T follicular helper cell (primary cell): ENCODE measurements around the gene NDUFS2.
"Not testable (repeated sequence)": the region's sequence is repeated elsewhere in the genome, so short reads cannot be mapped to it uniquely, and the experiment has no call there.

ENCODE experiments used
- DNase-seq: peaks from one replicate; pipeline ENCODE4 v3.0.0-alpha.2; 2020; ENCODE audit warnings: low read depth

NDUFS2 gene

DNA sequence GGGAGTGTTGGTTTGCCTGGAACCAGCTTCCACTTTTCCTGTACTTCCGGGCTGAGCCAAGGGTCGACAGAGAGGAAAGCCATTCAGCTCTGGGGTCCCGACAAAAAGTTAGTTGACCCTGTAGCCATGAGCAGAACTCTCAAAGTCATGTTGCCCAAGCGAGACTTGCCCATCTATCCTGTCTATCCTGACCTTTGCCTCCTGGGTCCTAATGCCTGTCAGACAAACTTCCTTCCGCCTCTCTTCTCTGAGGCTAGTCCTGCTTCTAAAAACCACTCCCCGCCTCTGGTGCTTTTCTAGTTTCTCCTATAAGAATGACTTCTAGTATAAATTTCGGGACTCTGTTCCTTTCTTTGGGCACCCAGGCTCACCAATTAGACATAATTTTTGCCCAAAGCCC, 48.7 kb downstream of the NDUFS2 start:
- no peak for DNase-seq

DNA sequence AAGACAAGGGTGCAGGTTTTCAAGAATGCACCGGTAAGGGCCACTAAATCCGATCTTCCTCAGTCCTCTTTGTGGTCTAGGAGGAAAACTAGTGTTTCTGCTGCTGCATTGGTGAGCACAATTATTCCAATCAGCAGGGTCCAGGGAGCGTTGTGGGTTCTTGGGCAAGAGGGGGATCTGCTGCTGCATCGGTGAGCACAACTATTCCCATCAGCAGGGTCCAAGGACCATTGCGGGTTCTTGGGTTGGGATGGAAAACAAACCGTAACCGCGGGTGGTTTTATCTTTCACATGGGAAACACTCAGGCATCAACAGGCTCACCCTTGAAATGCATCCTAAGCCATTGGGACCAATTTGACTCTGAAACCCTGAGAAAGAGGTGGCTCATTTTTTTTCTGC, 49.4 kb downstream of the NDUFS2 start:
- DNase-seq, result no peak

DNA sequence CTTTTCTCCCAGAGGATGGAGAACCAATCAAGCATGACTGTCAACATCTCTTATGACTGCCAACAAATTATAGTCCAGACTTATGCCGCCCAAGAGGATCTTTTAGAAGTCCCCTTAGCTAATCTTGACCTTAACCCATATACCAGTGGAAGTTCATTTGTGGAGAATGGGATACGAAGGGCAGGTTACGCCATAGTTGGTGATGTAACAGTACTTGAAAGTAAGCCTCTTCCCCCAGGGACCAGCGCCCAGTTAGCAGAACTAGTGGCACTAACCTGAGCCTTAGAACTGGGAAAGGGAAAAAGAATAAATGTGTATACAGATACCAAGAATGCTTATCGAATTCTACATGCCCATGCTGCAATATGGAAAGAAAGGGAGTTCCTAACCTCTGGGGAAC, 53.1 kb downstream of the NDUFS2 start:
- DNase-seq, result not testable (repeated sequence)

DNA sequence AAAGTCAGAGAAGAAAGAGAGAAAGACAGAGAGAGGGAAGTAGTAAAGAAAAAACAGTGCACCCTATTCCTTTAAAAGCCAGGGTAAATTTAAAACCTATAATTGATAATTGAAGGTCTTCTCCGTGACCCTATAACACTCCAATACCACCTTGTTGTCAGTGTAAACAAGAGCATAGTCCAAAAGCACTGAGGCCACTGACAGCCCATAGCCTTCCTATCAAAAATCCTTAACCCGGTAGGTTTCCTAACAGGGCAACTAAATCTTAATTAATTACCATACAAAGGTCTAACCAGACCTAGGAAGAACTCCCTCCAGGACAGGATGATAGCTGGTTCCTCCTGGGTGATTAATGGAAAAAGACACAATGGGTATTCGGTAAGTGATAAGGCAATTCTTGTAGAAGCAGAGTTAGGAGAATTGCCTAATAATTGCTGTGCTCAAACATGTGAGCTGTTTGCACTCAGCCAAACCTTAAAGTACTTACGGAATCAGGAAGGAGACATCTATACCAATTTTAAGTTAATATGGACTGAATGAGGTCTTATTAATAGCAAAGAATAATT, 53.9 kb downstream of the NDUFS2 start:
- not testable (repeated sequence) for DNase-seq

DNA sequence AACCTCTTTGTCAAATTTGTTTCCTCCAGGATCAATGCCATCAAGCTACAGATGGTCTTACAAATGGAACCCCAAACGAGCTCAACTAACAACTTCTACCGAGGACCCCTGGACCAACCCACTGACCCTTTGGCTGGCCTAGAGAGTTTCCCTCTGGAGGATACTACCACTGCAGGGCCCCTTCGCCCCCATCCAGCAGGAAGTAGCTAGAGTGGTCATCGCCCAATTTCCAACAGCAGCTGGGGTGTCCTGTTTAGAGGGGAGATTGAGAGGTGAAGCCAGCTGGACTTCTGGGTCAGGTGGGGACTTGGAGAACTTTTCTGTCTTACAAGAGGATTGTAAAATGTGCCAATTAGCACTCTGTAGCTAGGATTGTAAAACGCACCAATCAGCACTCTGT, 54.9 kb downstream of the NDUFS2 start:
- not testable (repeated sequence) for DNase-seq

DNA sequence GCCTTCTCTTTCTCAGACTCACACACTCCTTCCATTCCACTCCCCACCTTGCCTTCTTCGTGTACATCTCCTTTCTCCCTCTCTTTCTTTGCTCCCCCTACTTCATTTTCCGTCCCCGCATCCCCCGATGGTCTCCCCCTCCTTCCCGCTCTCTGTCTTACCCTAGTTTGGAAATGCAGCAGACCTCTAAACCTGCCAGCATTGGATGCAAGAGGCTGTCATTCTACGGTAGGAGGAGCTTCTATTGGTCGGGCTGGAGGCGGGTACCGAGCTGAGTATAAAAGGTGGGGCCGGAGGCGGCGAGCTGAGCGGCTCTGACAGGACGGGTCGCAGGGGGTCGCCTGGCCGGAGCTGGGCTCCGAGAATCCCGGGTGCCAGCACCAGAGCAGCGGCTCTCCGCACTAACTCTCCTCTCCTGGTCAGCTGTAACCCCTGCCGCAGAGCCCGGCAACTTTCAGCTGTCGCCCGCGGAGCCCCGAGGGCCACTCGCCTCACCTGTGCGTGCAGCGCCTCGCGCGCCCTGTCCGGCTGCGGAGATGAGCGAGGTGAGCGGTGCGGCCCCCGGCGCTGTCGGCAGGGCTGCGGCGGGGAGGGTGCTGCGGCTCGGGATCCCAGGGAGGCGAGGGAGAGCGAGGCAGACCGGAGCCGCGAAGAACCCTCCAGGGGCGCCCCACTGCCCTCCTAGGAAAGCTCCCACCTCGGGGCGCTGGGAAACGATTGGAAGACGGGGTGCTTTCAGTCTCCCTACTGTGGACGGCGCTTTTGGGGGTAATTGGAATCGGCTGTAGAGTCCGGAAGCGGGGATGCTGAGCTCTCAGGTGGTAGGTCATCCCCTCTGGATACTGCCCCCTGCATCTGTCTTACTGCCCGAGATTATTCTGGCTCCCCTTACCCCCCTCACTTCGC, 56.5 kb downstream of the NDUFS2 start, which contains the start of gene PCP4L1:
Gene PCP4L1, plus strand, starts transcription at position 307 of the 906 bp plus-strand sequence. Its CDS starts 230 bp downstream, at position 537.
- no peak for DNase-seq

DNA sequence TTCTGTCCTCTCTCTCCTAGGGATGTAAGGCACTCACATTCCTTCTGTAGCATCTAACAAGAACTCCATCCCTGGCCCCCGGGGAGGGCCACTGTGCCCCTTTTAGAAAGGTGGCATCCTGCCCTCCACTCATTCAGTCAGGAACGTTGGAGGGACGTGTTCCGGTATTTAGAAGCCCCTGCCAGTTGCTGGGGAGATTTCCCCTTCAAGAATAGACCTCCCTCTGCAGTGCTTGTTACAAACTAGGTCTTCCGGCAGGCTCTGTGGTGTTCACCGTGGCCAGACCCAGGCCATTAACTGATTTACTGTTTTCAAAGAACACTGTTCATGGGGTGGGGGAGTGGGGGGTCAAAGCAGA, 57.2 kb downstream of the NDUFS2 start:
- DNase-seq, result no peak

DNA sequence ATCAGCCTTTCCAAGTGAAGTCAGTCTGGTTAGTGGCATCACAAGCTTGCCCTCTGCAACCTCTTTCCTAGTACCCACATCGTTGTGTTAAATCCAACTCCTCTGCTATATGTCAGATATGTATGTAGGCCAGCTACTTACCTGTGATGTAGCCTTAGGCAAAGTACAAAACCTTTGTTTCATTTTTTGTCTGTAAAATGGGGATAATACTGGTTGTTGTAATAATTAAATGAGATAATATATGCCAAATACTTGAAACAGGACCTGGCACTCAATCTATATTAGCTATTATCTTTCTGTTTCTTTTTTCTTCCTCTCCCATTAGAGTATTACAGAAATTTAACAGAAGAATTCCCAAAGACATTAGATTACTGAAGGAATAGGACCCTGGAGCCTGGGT, 57.6 kb downstream of the NDUFS2 start:
- no peak for DNase-seq

DNA sequence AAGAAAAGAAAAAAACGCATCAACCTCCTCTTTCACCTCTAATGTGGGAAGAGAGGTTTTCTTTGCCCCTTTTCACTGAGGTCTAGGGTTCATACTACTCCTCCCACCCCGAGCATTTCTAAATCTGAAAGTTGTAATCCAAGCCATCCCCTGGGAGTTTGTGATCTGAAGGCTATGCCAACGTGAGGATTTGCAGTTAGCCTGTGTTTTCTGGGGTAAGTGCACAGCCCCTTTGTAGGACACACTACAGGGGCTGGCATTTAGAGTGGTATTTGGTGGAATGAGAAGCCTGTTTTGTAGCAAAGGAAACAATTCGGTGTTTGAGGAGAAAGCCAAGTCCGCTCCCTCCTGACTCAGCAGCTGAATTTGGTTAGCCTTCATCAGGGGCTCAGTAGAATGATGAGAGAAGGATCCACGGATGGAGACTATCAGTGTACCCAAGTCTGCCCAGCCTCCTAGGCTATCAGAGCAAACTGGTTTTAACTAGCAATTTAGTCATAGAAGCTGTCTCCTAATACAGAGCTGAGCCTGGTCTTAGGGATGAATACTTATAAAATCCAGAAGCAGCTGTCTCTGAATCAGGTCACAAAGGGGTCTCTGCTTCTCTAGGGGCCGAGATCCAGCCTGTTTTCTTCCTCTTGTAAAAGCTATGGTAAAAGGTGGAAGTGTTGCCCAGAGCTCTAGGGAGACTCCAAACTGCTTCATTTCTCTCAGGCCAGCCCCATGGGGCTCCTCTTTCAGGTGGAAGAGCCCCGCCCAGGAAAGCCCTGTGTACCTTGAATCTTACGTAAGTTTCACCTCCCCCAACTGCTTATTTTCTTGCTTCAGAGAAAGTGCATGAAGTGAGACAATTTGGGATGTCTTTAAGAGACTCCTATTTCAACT, 58.5 kb downstream of the NDUFS2 start:
- no peak for DNase-seq

DNA sequence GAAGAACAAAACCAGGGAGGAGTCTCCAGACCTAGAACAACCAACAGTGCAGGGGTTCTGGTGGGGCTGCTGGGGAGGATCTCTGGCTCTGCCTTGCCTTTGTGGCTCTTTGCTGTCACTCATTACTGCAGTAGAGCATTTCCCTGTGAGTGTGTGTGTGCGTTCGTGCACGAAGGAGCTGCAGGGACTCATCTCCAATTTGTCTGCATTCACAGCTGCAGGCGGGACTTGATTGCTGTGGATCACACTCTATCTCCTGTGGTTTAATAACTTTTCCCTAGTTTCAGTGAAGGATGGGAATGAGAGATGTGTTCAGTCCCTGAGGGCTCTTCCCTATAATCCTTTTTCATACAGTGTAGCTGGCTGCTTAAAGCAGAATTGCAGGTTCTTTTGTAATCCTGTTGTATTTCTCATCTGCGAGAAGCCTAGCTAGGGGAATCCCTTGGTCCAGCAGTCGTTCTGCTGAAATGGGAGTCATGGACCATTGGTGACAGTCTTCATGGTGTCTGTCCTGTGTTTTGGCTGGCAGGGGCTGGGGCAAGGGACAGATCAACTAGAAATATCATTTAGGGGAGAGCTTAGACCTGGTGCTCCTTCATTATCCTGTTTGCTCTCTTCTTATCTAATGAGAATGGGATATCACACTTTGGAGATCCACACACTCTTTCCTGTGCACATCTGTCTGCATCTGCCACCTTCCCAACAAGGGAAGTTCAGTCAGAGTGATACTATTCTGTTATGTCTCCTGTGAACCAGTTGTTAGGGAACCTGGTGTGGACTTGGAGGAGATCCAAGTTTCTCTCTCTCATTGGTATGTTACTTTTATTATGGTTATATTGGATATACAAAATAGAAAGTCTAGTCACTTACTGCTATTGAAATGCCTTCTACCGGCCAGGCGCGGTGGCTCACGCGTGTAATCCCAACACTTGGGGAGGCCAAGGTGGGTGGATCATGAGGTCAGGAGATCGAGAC, 59.4 kb downstream of the NDUFS2 start:
- no peak for DNase-seq
